KBM-7 (cell line): ENCODE measurements around the gene ZRSR2.
A peak's percentile ranks its signal among the peaks of the same experiment; 100 is the strongest.
"Not testable (repeated sequence)": the region's sequence is repeated elsewhere in the genome, so short reads cannot be mapped to it uniquely, and the experiment has no call there.

Experiments
- DNase-seq: peaks from one replicate; pipeline ENCODE4 v3.0.0-alpha.2; 2015
- in situ Hi-C: fragments of 300-500 bp; cut with MboI; formaldehyde crosslinking; loops from 2 replicates; pipeline ENCODE4 v1.14.3; 2020; ENCODE audit warnings: low sequenced_read_pairs, low pct_unique_long_range_greater_than_20kb, mixed read lengths

The ZRSR2 gene

GRCh38 chrX:15786915-15787314 is 3.4 kb upstream of the ZRSR2 start:
- in situ Hi-C loops: no loop called here
- DNase-seq: peak; percentile 48

- DNase-seq: no peak
- in situ Hi-C loops: no loop called here
These were observed 546 bp downstream of the ZRSR2 start for GRCh38 chrX:15790769-15791290.

- in situ Hi-C loops: no loop called here
- no peak for DNase-seq
These were observed 7.4 kb downstream of the ZRSR2 start for GRCh38 chrX:15797707-15798106.

GRCh38 chrX:15804563-15804962 is 14.3 kb downstream of the ZRSR2 start:
- in situ Hi-C loops: no loop called here
- peak; percentile 23 for DNase-seq

GRCh38 chrX:15808254-15808653 is 18.0 kb downstream of the ZRSR2 start:
- in situ Hi-C loops: no loop called here

GRCh38 chrX:15812192-15812938 is 22.1 kb downstream of the ZRSR2 start:
- in situ Hi-C loops: no loop called here
- no peak for DNase-seq

More at GRCh38 chrX:15808254-15808653, 18.0 kb downstream of the ZRSR2 start:
- no peak for DNase-seq

- in situ Hi-C loops: no loop called here
These were observed 23.1 kb downstream of the ZRSR2 start for GRCh38 chrX:15813416-15813815.

GRCh38 chrX:15814771-15815365 is 24.6 kb downstream of the ZRSR2 start:
- DNase-seq: no peak
- in situ Hi-C loops: no loop called here

More at GRCh38 chrX:15813416-15813815, 23.1 kb downstream of the ZRSR2 start:
- DNase-seq: no peak

GRCh38 chrX:15815779-15816437 is 25.6 kb downstream of the ZRSR2 start:
- peak; percentile 80 for DNase-seq
- in situ Hi-C loops: no loop called here

- in situ Hi-C loops: no loop called here
- DNase-seq: no peak
These were observed 26.1 kb downstream of the ZRSR2 start for GRCh38 chrX:15816438-15816809.

- in situ Hi-C loops: no loop called here
- DNase-seq: peak; percentile 69
These were observed 26.6 kb downstream of the ZRSR2 start for GRCh38 chrX:15816886-15817285.

GRCh38 chrX:15820106-15821073 is 30.1 kb downstream of the ZRSR2 start:
- DNase-seq: no peak
- in situ Hi-C loops: no loop called here

- in situ Hi-C loops: no loop called here
- DNase-seq: no peak
These were observed 32.6 kb downstream of the ZRSR2 start for GRCh38 chrX:15822922-15823321.

- DNase-seq: no peak
- in situ Hi-C loops: no loop called here
These were observed 35.7 kb downstream of the ZRSR2 start for GRCh38 chrX:15825936-15826335.

GRCh38 chrX:15829217-15829616 is 38.9 kb downstream of the ZRSR2 start:
- in situ Hi-C loops: no loop called here
- DNase-seq: no peak

- in situ Hi-C loops, DNase-seq: not testable (repeated sequence)
These were observed 41.1 kb downstream of the ZRSR2 start for GRCh38 chrX:15831347-15831746.

GRCh38 chrX:15834053-15834452 is 43.8 kb downstream of the ZRSR2 start:
- in situ Hi-C loops: no loop called here
- peak; percentile 64 for DNase-seq

GRCh38 chrX:15834827-15835595 is 44.7 kb downstream of the ZRSR2 start:
- in situ Hi-C loops: no loop called here
- no peak for DNase-seq
